Cardiac muscle cell (in vitro differentiated cells and primary cell): ENCODE measurements around the gene SMIM32. TPM values are rescaled to one million over a fixed set of nuclear protein-coding genes. Genes with fewer than 3 reads are reported as not detected.

Source experiments
- DNase-seq, 2 donors: peaks; one replicate each; pipeline versions ENCODE4 v3.0.0 to v3.0.0-alpha.2; 2010 to 2017; ENCODE audit warnings: low read depth in 1 of 2, low spot score in 1 of 2
- H3K27ac ChIP-seq: fragments of 200-600 bp; sonication (generic); 2 replicates; pipeline ENCODE4 v1.5.1; 2016
- H3K27me3 ChIP-seq: fragments of 200-600 bp; sonication (generic); 2 replicates; pipeline ENCODE4 v1.6.0; 2016; ENCODE audit warnings: control low read depth
- H3K36me3 ChIP-seq: fragments of 200-600 bp; sonication (generic); 2 replicates; pipeline ENCODE4 v1.5.1; 2016; ENCODE audit warnings: control low read depth
- H3K4me1 ChIP-seq: fragments of 200-600 bp; sonication (generic); 2 replicates; pipeline ENCODE4 v1.8.1; 2017; ENCODE audit warnings: low read depth, mild to moderate bottlenecking, mixed run types
- H3K4me3 ChIP-seq: fragments of 200-600 bp; sonication (generic); 2 replicates; pipeline ENCODE4 v1.5.1; 2016; ENCODE audit warnings: mild to moderate bottlenecking
- H3K9me3 ChIP-seq: fragments of 200-600 bp; sonication (generic); 2 replicates; pipeline ENCODE4 v1.5.1; 2017; ENCODE audit warnings: low read depth, mild to moderate bottlenecking, control low read depth
- polyA plus RNA-seq: library from polyadenylated mRNA; unstranded; fragments of >200 nt; fragmentation: Nextera tagmentation; extraction: Ambion mirVana; gene quantifications from 2 replicates; pipeline ENCODE4 v1.2.1, GENCODE V29; 2016
- total RNA-seq: library from RNA; depleted of rRNA; stranded (reverse); fragments of >200 nt; gene quantifications from 2 replicates; pipeline ENCODE4 v1.2.3, GENCODE V29; 2016
- TF ChIP-seq, protein P1 (sequence below): IDR thresholded peaks from 2 replicates; pipeline ENCODE4 v1.5.1; 2012; ENCODE audit warnings: low read depth, mild to moderate bottlenecking, low read length

SMIM32 gene
- total and polyA plus RNA-seq, 2 experiments from 2014 or later = 0.36 TPM; not detected in 1

- H3K36me3 ChIP-seq = no peaks in the 10 kb centered on the region
- peaks cover 13% of the 10 kb centered on the region for H3K27me3 ChIP-seq
- TF ChIP-seq, protein P1, sequence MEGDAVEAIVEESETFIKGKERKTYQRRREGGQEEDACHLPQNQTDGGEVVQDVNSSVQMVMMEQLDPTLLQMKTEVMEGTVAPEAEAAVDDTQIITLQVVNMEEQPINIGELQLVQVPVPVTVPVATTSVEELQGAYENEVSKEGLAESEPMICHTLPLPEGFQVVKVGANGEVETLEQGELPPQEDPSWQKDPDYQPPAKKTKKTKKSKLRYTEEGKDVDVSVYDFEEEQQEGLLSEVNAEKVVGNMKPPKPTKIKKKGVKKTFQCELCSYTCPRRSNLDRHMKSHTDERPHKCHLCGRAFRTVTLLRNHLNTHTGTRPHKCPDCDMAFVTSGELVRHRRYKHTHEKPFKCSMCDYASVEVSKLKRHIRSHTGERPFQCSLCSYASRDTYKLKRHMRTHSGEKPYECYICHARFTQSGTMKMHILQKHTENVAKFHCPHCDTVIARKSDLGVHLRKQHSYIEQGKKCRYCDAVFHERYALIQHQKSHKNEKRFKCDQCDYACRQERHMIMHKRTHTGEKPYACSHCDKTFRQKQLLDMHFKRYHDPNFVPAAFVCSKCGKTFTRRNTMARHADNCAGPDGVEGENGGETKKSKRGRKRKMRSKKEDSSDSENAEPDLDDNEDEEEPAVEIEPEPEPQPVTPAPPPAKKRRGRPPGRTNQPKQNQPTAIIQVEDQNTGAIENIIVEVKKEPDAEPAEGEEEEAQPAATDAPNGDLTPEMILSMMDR = no peak
- no peaks in the 10 kb centered on the region for H3K9me3 ChIP-seq
- H3K4me3 ChIP-seq = no peak overlapping the region
- H3K27ac ChIP-seq = no peak overlapping the region
- no peak for DNase-seq
- H3K4me1 ChIP-seq = no peaks in the 10 kb centered on the region
Measured at GRCh38 chr5:136225796-136226195, 32.8 kb upstream of the SMIM32 start.

DNA sequence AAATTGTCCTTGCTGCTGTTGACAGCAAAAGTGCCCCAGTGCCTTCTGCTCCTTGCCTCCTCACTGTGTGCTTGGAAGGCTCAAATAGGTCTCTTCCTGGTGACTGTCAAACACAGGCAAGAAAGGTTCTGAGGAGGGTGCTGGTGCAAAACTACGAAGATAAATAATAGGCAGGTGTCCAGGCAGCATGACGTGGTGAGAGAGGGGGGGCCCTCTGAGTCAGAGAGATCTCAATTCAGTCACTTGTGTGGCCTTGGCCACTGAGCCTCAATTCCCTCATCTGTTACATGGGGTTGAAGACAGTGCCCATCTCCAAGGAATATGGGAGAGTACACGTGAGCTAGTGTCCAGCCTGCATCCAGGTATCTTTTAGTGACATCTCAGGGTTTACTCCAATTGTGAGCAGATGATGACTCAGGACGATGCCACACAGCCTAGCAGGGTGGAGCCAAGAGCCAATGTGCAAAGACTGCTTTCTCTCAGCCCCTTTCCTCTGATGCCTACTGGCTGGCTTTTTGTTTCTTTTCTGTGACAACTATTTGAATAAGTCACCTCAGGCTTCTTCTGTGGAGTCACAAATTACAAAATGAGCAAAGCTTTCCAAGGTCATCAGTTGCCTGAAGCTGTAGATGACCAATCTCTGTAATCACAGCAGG is 29.7 kb upstream of the SMIM32 start:
- DNase-seq = no peak
- H3K4me3 ChIP-seq = no peak overlapping the region
- no peaks in the 10 kb centered on the region for H3K9me3 ChIP-seq
- no peak overlapping the region for H3K27ac ChIP-seq
- H3K27me3 ChIP-seq = peaks cover 6% of the 10 kb centered on the region
- H3K4me1 ChIP-seq = no peaks in the 10 kb centered on the region
- no peaks in the 10 kb centered on the region for H3K36me3 ChIP-seq
- TF ChIP-seq, protein P1 = no peak

DNA sequence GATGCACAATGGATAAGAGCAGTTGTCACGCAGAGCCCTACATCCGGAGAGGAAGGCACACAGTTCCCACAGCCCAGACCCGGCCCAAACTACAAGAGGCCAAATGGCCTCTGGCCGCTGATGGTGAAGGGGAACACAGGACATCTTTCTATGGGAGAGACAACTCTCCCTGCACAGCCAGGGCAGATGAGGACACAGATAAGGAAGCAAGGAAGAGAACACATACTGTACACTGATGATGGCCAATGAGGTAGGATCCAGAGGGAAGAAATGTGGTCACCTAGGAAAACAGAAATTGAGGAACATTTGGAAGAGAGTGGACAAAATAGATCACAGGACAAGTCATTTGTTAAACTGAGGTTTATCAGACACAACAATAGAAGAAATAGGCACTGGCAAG is 28.4 kb upstream of the SMIM32 start:
- DNase-seq = no peak
- Histone ChIP-seq H3K4me3 (no peak overlapping the region), H3K9me3 (no peaks in the 10 kb centered on the region), H3K36me3 (no peaks in the 10 kb centered on the region), H3K27me3 (peaks cover 6% of the 10 kb centered on the region), H3K4me1 (no peaks in the 10 kb centered on the region), H3K27ac (no peak overlapping the region)
- TF ChIP-seq, protein P1 = no peak

DNA sequence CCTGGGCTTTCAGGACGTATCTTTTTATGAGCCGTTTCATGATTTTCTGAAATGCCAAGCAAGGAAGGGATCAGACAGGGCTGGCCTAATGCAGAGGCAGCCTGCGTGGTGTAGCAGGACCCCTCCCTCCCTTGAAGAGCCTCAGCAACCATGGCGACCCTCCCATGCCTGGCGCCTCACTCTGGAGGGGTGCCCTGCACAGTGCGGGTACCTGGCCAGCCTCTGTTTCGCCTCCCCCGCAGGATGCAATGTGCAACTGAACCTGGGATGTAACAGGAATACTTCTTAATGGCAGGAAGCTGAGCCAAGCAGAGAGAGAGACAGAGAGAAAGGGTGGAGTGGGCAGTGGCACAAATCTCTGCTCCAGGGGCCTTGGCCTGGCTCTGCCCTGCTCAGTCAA is 23.3 kb upstream of the SMIM32 start:
- TF ChIP-seq, protein P1 = no peak
- Histone ChIP-seq H3K4me1 (no peaks in the 10 kb centered on the region), H3K36me3 (no peaks in the 10 kb centered on the region), H3K9me3 (no peaks in the 10 kb centered on the region), H3K27ac (no peak overlapping the region), H3K4me3 (no peak overlapping the region), H3K27me3 (peaks cover 10% of the 10 kb centered on the region)
- no peak for DNase-seq

GRCh38 chr5:136215812-136216211 is 22.9 kb upstream of the SMIM32 start:
- Histone ChIP-seq H3K4me1 (no peaks in the 10 kb centered on the region), H3K4me3 (no peak overlapping the region), H3K9me3 (no peaks in the 10 kb centered on the region), H3K36me3 (no peaks in the 10 kb centered on the region), H3K27me3 (peaks cover 11% of the 10 kb centered on the region), H3K27ac (no peak overlapping the region)
- TF ChIP-seq, protein P1 = no peak
- no peak for DNase-seq
